ENCODE data around the gene YTHDF2. TPM values are rescaled to one million over a fixed set of nuclear protein-coding genes. Genes with fewer than 3 reads are reported as not detected.

YTHDF2 gene
- total RNA-seq, 1 experiment from 2014 or later = 52.5 TPM

Small RNA genes within 50 kb of the gene (small RNA-seq; reads per million reads assigned to genes)
- gene RF00422 = not detected

Other genes with a start within 250 kb of the YTHDF2 start
- gene RCC1, start 230.9 kb upstream of the YTHDF2 start, total RNA-seq (2014; rRNA removed; shearing (Covaris generic); ENCODE audit: low replicate concordance) = 27.5 and 49.7 TPM in 2 replicates
- gene TRNAU1AP, start 183.9 kb upstream of the YTHDF2 start, total RNA-seq (2014; rRNA removed; shearing (Covaris generic); ENCODE audit: low replicate concordance) = 22.4 and 28.6 TPM in 2 replicates
- 0.37 and 2.2 TPM in 2 replicates for gene RAB42, start 144.7 kb upstream of the YTHDF2 start, total RNA-seq (2014; rRNA removed; shearing (Covaris generic); ENCODE audit: low replicate concordance)
- gene TAF12, start 93.9 kb upstream of the YTHDF2 start, total RNA-seq (2014; rRNA removed; shearing (Covaris generic); ENCODE audit: low replicate concordance) = 39.5 and 40.9 TPM in 2 replicates
- gene RNU11, start 88.3 kb upstream of the YTHDF2 start, total RNA-seq (2014; rRNA removed; shearing (Covaris generic); ENCODE audit: low replicate concordance) = not detected in 2 replicates
- gene GMEB1, start 68.2 kb upstream of the YTHDF2 start, total RNA-seq (2014; rRNA removed; shearing (Covaris generic); ENCODE audit: low replicate concordance) = 7.2 and 8.8 TPM in 2 replicates
- gene OPRD1, start 75.2 kb downstream of the YTHDF2 start, total RNA-seq (2014; rRNA removed; shearing (Covaris generic); ENCODE audit: low replicate concordance) = not detected in 2 replicates
- 17.3 and 17.5 TPM in 2 replicates for gene EPB41, start 177.6 kb downstream of the YTHDF2 start, total RNA-seq (2014; rRNA removed; shearing (Covaris generic); ENCODE audit: low replicate concordance)

Measured in Karpas-422 (cell line).